NCI-H146 treated with DMSO at 0.1 percent for 48 hours (cell line): Measurements from ENCODE around the gene MATCAP1.

Experiments
- DNase-seq: peaks from one replicate; lab custom pipeline; 2025; ENCODE audit not compliant: unreplicated experiment; lab: John Stamatoyannopoulos, UW

The MATCAP1 gene

GRCh38 chr16:67183627-67184452, at the start of gene MATCAP1:
Gene MATCAP1, minus strand, starts transcription at chr16:67183963. Its CDS starts 3,353 bp downstream, at chr16:67180610.
- DNase-seq, result peak; percentile 93

- no peak for DNase-seq
Measured at GRCh38 chr16:67230809-67231660, 47.3 kb upstream of the MATCAP1 start.

- no peak for DNase-seq
Measured at GRCh38 chr16:67229906-67230808, 46.4 kb upstream of the MATCAP1 start.

GRCh38 chr16:67228905-67229304, 45.1 kb upstream of the MATCAP1 start:
- no peak for DNase-seq

- no peak for DNase-seq
Measured at GRCh38 chr16:67228034-67228785, 44.4 kb upstream of the MATCAP1 start.

GRCh38 chr16:67227567-67227921, 43.8 kb upstream of the MATCAP1 start:
- no peak for DNase-seq

GRCh38 chr16:67226804-67227566, 43.2 kb upstream of the MATCAP1 start, which contains the start of gene TMEM208:
Gene TMEM208, plus strand, starts transcription at chr16:67227130. Its CDS starts 89 bp downstream, at chr16:67227219.
- peak; percentile 84 for DNase-seq

GRCh38 chr16:67226295-67226803, 42.6 kb upstream of the MATCAP1 start:
- DNase-seq, result no peak

- no peak for DNase-seq
Measured at GRCh38 chr16:67223992-67224391, 40.2 kb upstream of the MATCAP1 start.

- no peak for DNase-seq
Measured at GRCh38 chr16:67216612-67217490, 33.1 kb upstream of the MATCAP1 start.

- DNase-seq, result no peak
Measured at GRCh38 chr16:67215706-67216105, 31.9 kb upstream of the MATCAP1 start.

GRCh38 chr16:67213197-67214019, 29.6 kb upstream of the MATCAP1 start:
- no peak for DNase-seq

- no peak for DNase-seq
Measured at GRCh38 chr16:67212766-67213165, 29.0 kb upstream of the MATCAP1 start.

GRCh38 chr16:67211674-67212073, 27.9 kb upstream of the MATCAP1 start:
- no peak for DNase-seq

- no peak for DNase-seq
Measured at GRCh38 chr16:67210069-67210937, 26.5 kb upstream of the MATCAP1 start.

- no peak for DNase-seq
Measured at GRCh38 chr16:67209565-67209964, 25.8 kb upstream of the MATCAP1 start.
